SU-DHL-6 (cell line): ENCODE data around the gene CYP19A1.

ENCODE experiments used
- H2AFZ ChIP-seq: fragments of 200-600 bp; sonication (generic); 2 replicates; pipeline ENCODE4 v1.6.1; 2014; ENCODE audit warnings: low read depth, mild to moderate bottlenecking, moderate library complexity, mixed read lengths, antibody characterized with exemption, low read length; ENCODE audit not compliant: severe bottlenecking
- H3F3A ChIP-seq: fragments of 200-600 bp; shearing (Covaris generic); 2 replicates; pipeline ENCODE4 v1.6.0; 2016; ENCODE audit warnings: antibody characterized with exemption, mild to moderate bottlenecking; ENCODE audit not compliant: insufficient read depth
- H3K27ac ChIP-seq: fragments of 200-600 bp; sonication (generic); 2 replicates; pipeline ENCODE4 v1.5.1; 2016; ENCODE audit warnings: low read depth, mild to moderate bottlenecking, low read length, moderate library complexity, mixed read lengths
- H3K27me3 ChIP-seq: fragments of 200-600 bp; sonication (generic), shearing (Covaris generic); 2 replicates; pipeline ENCODE4 v1.6.0; 2014; ENCODE audit warnings: mild to moderate bottlenecking, low read length
- H3K36me3 ChIP-seq: fragments of 200-600 bp; sonication (generic); 2 replicates; pipeline ENCODE4 v1.6.1; 2014; ENCODE audit warnings: mild to moderate bottlenecking, low read length, mixed read lengths
- H3K4me2 ChIP-seq: fragments of 300-600, 200-600 bp; shearing (Covaris generic), sonication (generic); 2 replicates; pipeline ENCODE4 v1.6.0; 2014; ENCODE audit warnings: low read length, low read depth, mild to moderate bottlenecking; ENCODE audit not compliant: poor library complexity, severe bottlenecking
- H3K4me3 ChIP-seq: fragments of 200-600 bp; sonication (generic); 2 replicates; pipeline ENCODE4 v1.5.1; 2014; ENCODE audit warnings: antibody characterized with exemption, low read length, mild to moderate bottlenecking, mixed read lengths; ENCODE audit not compliant: insufficient read depth, poor library complexity, severe bottlenecking
- H3K79me2 ChIP-seq: fragments of 200-600 bp; sonication (generic); 2 replicates; pipeline ENCODE4 v1.6.1; 2014; ENCODE audit warnings: mild to moderate bottlenecking, low read length, moderate library complexity; ENCODE audit not compliant: insufficient read depth
- H3K9ac ChIP-seq: fragments of 200-600 bp; sonication (generic); 2 replicates; pipeline ENCODE4 v1.7.0; 2014; ENCODE audit warnings: mild to moderate bottlenecking, low read length
- H3K9me2 ChIP-seq: fragments of 200-600 bp; sonication (generic); replicated peaks from 2 replicates; pipeline ENCODE4 v1.6.1; 2014; ENCODE audit warnings: low read length; ENCODE audit not compliant: insufficient read depth
- H3K9me3 ChIP-seq: fragments of 200-600 bp; sonication (generic); 2 replicates; pipeline ENCODE4 v1.6.1; 2014; ENCODE audit warnings: low read length, mixed read lengths; ENCODE audit not compliant: insufficient read depth
- H4K20me1 ChIP-seq: fragments of 200-600 bp; sonication (generic); 2 replicates; pipeline ENCODE4 v1.6.1; 2014; ENCODE audit warnings: low read depth, mild to moderate bottlenecking, antibody characterized with exemption, low read length, moderate library complexity, mixed read lengths
- EZH2phosphoT487 ChIP-seq: fragments of 200-600 bp; sonication (generic), shearing (Covaris generic); conservative IDR thresholded peaks from 2 replicates; pipeline ENCODE4 v1.6.1; 2018; ENCODE audit warnings: mild to moderate bottlenecking, antibody characterized with exemption, low read length, moderate library complexity, mixed read lengths
- TF ChIP-seq, protein P1 (sequence below): fragments of 200-600 bp; sonication (generic); IDR thresholded peaks from one replicate; pipeline ENCODE4 v1.5.1; 2017; ENCODE audit warnings: antibody characterized with exemption, mild to moderate bottlenecking, low read length, moderate library complexity; ENCODE audit not compliant: insufficient read depth, poor library complexity, severe bottlenecking

The CYP19A1 gene

DNA sequence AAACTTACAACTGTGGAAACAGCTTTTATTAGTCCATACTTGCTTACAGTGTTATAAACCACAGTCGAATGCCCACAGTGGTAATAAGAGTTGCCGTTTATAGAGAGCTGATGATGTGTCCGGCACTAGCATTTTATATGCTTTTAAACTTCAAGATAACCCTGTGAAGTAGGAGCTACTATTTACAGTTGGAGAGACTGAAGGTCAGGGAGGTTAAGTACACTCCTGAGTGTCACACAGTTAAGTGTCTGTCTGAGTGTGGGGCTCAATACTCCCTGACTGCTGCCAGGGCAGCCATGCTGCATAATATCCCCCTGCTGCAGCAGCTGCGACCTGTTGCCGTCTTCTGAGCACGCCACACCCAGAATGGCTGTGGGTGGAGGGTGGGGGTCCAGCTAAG lies 153.8 kb downstream of the CYP19A1 start:
- Histone ChIP-seq H3F3A (no peaks in the 10 kb centered on the region), H3K9ac (no peak overlapping the region), H3K79me2 (no peaks in the 10 kb centered on the region), H3K4me3 (no peak overlapping the region), H3K4me2 (no peak overlapping the region), H3K9me2 (no peaks in the 10 kb centered on the region), H3K27ac (no peak overlapping the region), H4K20me1 (no peaks in the 10 kb centered on the region), H3K27me3 (no peaks in the 10 kb centered on the region; the same call in 1 of the 2 replicates), H3K9me3 (no peaks in the 10 kb centered on the region), H3K36me3 (no peaks in the 10 kb centered on the region), H2AFZ (no peak overlapping the region)
- TF ChIP-seq, protein P1, sequence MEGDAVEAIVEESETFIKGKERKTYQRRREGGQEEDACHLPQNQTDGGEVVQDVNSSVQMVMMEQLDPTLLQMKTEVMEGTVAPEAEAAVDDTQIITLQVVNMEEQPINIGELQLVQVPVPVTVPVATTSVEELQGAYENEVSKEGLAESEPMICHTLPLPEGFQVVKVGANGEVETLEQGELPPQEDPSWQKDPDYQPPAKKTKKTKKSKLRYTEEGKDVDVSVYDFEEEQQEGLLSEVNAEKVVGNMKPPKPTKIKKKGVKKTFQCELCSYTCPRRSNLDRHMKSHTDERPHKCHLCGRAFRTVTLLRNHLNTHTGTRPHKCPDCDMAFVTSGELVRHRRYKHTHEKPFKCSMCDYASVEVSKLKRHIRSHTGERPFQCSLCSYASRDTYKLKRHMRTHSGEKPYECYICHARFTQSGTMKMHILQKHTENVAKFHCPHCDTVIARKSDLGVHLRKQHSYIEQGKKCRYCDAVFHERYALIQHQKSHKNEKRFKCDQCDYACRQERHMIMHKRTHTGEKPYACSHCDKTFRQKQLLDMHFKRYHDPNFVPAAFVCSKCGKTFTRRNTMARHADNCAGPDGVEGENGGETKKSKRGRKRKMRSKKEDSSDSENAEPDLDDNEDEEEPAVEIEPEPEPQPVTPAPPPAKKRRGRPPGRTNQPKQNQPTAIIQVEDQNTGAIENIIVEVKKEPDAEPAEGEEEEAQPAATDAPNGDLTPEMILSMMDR, result no peak
- no peak for TF ChIP-seq EZH2phosphoT487

DNA sequence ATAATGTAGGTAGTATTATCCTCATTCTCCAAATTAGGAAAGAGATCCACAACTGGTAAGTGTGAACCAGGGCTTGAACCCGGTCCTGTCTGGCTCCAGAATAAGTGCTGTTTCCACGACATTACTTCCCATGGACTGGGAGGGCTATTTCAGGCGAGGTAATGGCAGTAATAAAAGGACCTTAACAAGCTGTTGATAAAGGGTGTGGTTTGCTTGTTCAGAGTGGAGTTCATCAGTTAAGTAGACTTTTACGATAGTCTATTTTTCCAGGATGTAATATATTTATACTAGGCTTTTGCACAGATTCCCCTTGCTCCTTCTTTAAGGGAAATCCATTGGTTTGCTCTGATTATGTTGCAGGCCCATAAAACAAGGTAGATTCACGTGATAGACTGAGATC lies 155.3 kb downstream of the CYP19A1 start:
- Histone ChIP-seq H3K27me3 (no peaks in the 10 kb centered on the region; the same call in 1 of the 2 replicates), H2AFZ (no peak overlapping the region)
- TF ChIP-seq, protein P1, result no peak
- no peak for TF ChIP-seq EZH2phosphoT487

DNA sequence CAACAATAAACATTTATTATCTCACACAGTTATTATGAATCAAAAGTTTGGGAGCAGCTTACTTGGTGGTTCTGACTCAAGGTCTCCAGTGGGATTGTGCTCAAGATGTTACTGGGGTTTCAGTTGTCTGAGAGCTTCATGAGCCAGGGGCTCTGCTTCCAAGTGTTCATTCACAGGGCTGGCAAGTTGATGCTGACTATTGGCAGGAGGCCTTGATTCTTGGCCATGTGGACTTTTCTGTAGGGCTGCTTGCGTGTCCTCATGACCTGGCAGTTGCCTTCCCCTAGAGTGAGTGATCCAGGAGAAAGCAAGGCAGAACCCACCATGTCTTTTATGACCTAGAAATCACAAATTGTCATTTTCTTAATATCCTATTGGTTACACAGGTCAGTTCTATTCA lies 156.5 kb downstream of the CYP19A1 start:
- H3K4me3 ChIP-seq, result no peak overlapping the region

More for the DNA sequence above, 155.3 kb downstream of the CYP19A1 start:
- Histone ChIP-seq H3F3A (no peaks in the 10 kb centered on the region), H3K4me2 (no peak overlapping the region), H3K36me3 (no peaks in the 10 kb centered on the region), H3K4me3 (no peak overlapping the region), H3K27ac (no peak overlapping the region), H4K20me1 (no peaks in the 10 kb centered on the region), H3K9me2 (no peaks in the 10 kb centered on the region), H3K9me3 (no peaks in the 10 kb centered on the region), H3K9ac (no peak overlapping the region), H3K79me2 (no peaks in the 10 kb centered on the region)

More for the DNA sequence above, 156.5 kb downstream of the CYP19A1 start:
- no peak overlapping the region for H3K9ac ChIP-seq
- H3K27me3 ChIP-seq, result no peaks in the 10 kb centered on the region; the same call in 1 of the 2 replicates
- no peak overlapping the region for H2AFZ ChIP-seq
- no peaks in the 10 kb centered on the region for H3F3A ChIP-seq
- no peak overlapping the region for H3K27ac ChIP-seq
- no peaks in the 10 kb centered on the region for H3K9me2 ChIP-seq
- H4K20me1 ChIP-seq, result no peaks in the 10 kb centered on the region
- no peaks in the 10 kb centered on the region for H3K36me3 ChIP-seq
- no peaks in the 10 kb centered on the region for H3K9me3 ChIP-seq
- TF ChIP-seq, protein P1, result no peak
- TF ChIP-seq EZH2phosphoT487, result no peak
- H3K4me2 ChIP-seq, result no peak overlapping the region
- H3K79me2 ChIP-seq, result no peaks in the 10 kb centered on the region
